Thoracic aorta (tissue), 2 donors: ENCODE measurements around the gene PXDN. TPM values are rescaled to one million over a fixed set of nuclear protein-coding genes. Genes with fewer than 3 reads are reported as not detected.
"Not testable (repeated sequence)": the region's sequence is repeated elsewhere in the genome, so short reads cannot be mapped to it uniquely, and the experiment has no call there.

ENCODE experiments used
- ATAC-seq: fragments of 150-250 bp; one replicate; pipeline ENCODE4 v1.8.0; 2017; ENCODE audit warnings: low read depth; ENCODE audit not compliant: insufficient number of reproducible peaks, low FRiP score
- DNase-seq: peaks from one replicate; pipeline ENCODE4 v3.0.0-alpha.2; 2020; ENCODE audit warnings: low spot score
- H3K27ac ChIP-seq, 2 donors: fragments of 200-600 bp; sonication (generic); 1 replicate in 1 of 2; 2 replicates in 1 of 2; pipeline ENCODE4 v1.5.1; 2016; ENCODE audit warnings: mild to moderate bottlenecking in 2 of 2, moderate library complexity in 2 of 2
- H3K27me3 ChIP-seq: fragments of 200-600 bp; sonication (generic); replicated peaks from 2 replicates; pipeline ENCODE4 v1.6.0; 2016; ENCODE audit warnings: mild to moderate bottlenecking; ENCODE audit not compliant: insufficient read depth
- H3K36me3 ChIP-seq: fragments of 200-600 bp; sonication (generic); one replicate; pipeline ENCODE4 v1.5.1; 2016
- H3K4me1 ChIP-seq, 2 donors: fragments of 200-600 bp; sonication (generic); 1 replicate in 1 of 2; 2 replicates in 1 of 2; pipeline versions ENCODE4 v1.5.1 to v1.6.0; 2016; ENCODE audit warnings: low read depth in 2 of 2, mild to moderate bottlenecking in 1 of 2; ENCODE audit not compliant: control insufficient read depth in 1 of 2
- H3K4me3 ChIP-seq: fragments of 200-600 bp; sonication (generic); 2 replicates; pipeline ENCODE4 v1.5.1; 2016; ENCODE audit warnings: mild to moderate bottlenecking
- H3K9me3 ChIP-seq: fragments of 200-600 bp; sonication (generic); 2 replicates; pipeline ENCODE4 v1.5.1; 2016
- total RNA-seq, 2 donors: library from RNA; depleted of rRNA; stranded (reverse); fragments of >200 nt; gene quantifications; one replicate each; pipeline versions ENCODE4 v1.1.0 to v1.2.3, GENCODE V29; 2016
- TF ChIP-seq, protein P1 (sequence below): fragments of 200-600 bp; sonication (generic); IDR thresholded peaks from one replicate; pipeline ENCODE4 v1.5.1; 2019; ENCODE audit warnings: antibody characterized with exemption

The PXDN gene
- total RNA-seq, 2 donors from 2014 or later = 97.5 to 114 TPM

DNA sequence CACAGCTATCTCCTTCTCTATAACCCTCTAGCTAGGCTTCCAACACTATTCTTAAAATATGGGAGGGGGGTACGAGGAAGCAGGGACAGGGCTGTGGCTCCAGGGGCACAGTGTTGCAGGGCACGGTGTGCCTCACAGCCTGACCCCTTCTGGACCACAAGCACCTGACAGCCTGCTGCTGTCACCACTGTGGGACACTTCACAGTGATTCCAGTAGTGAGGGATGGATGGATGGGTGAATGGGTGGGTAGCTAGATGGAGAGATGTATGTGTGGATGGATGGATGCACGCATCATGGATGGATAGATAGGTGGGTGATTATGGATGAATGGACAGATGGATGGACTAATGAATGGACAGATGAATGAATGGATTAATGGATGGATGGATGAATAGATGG lies 21.6 kb downstream of the PXDN start:
- TF ChIP-seq, protein P1, sequence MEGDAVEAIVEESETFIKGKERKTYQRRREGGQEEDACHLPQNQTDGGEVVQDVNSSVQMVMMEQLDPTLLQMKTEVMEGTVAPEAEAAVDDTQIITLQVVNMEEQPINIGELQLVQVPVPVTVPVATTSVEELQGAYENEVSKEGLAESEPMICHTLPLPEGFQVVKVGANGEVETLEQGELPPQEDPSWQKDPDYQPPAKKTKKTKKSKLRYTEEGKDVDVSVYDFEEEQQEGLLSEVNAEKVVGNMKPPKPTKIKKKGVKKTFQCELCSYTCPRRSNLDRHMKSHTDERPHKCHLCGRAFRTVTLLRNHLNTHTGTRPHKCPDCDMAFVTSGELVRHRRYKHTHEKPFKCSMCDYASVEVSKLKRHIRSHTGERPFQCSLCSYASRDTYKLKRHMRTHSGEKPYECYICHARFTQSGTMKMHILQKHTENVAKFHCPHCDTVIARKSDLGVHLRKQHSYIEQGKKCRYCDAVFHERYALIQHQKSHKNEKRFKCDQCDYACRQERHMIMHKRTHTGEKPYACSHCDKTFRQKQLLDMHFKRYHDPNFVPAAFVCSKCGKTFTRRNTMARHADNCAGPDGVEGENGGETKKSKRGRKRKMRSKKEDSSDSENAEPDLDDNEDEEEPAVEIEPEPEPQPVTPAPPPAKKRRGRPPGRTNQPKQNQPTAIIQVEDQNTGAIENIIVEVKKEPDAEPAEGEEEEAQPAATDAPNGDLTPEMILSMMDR = no peak
- no peak overlapping the region for H3K4me3 ChIP-seq
- ATAC-seq = no peak
- no peaks in the 10 kb centered on the region for H3K36me3 ChIP-seq
- H3K27ac ChIP-seq = peak overlapping the region; percentile 76 to 89
- H3K27me3 ChIP-seq = no peaks in the 10 kb centered on the region
- H3K9me3 ChIP-seq = no peaks in the 10 kb centered on the region
- H3K4me1 ChIP-seq = peaks cover 20 to 52% of the 10 kb centered on the region in 2 donors
- no peak for DNase-seq

DNA sequence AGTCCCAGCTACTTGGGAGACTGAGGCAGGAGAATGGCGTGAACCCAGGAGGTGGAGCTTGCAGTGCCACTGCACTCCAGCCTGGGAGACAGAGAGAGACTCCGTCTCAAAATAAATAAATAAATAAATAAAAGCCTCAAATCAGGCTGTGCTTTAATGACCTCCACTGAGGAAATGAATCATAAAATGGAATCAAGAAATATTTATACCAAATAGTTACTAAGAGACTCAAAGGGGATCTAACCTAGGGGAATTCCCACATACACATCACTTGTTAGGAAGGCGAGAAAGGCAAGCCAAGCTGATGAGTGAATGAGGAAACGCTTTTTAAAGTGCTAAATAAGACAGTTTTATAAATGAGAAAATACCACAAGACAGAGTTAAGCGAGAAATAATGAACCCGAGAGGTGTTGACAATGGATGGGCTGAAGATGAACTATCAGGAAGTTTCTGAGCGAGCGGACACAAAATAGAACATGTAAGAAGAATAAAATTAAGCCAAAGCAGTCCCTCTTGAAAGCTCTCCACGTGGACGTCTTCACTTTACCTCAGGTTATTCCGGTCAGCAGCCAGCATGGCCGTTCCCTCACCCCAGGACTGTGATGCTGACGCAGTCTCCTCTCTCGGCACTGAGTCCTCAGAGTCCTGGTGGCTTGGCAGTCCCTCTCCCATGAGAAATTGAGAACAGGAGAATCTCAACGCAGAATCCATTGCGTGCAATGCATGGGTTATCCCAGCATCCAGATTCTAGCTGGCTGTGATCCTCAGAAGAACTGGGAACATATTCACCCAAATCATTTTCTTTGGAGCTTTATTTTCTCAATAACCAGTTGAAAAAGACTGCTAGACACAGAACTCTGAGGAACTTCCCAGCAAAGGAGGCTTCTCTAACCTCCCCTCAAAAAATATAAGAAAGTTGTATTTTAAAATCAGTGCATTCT lies 22.3 kb downstream of the PXDN start:
- DNase-seq (no peak), ATAC-seq (peak; percentile 74)
- TF ChIP-seq, protein P1 = no peak
- peak overlapping the region; percentile 41 for H3K4me3 ChIP-seq
- H3K9me3 ChIP-seq = no peaks in the 10 kb centered on the region
- H3K4me1 ChIP-seq = peaks cover 20 to 53% of the 10 kb centered on the region in 2 donors
- H3K36me3 ChIP-seq = no peaks in the 10 kb centered on the region
- H3K27me3 ChIP-seq = no peaks in the 10 kb centered on the region
- peak overlapping the region; percentile 76 to 89 for H3K27ac ChIP-seq

DNA sequence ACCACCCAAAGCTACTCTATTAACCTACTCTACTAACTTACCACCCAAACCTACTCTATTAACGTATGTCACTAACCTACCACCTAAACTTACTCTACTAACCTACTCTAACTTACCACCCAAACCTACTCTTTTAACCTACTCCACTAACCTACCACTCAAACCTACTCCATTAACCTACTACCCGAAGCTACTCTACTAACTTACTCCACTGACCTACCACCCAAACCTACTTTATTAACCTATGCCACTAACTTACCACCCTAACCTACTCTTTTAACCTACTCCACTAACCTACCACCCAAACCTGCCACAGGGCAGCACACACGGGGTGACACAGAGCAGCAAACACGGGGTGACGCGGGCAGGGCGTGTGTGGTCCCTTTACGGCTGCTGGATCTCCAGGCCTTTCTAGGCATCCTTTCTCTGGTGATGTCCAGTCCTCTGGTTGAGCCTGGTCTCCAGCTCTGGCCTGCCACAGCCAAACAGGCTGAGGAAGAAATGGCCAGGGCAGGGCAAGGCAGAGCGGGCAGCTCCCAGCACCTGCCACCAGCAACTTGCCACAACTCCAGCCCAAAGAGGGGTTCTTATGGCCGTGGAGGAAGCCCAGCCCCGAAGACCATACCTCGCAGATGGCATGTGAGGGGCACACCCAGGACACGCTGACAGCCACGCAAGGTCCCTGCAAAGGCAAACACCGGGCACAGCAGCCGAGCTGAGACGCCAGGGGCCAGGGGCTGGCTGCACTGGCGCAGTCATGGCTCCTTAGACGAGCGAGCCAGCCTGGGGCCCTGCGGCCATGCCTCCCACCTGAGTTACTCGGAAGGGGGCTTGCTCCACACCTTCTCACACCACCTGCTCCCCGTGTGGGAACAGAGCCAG lies 25.7 kb downstream of the PXDN start:
- peaks cover 37 to 80% of the 10 kb centered on the region in 2 donors for H3K4me1 ChIP-seq
- no peak overlapping the region for H3K4me3 ChIP-seq
- no peak overlapping the region for H3K27ac ChIP-seq
- TF ChIP-seq, protein P1 = no peak
- DNase-seq = no peak
- no peak for ATAC-seq
- no peaks in the 10 kb centered on the region for H3K9me3 ChIP-seq
- H3K27me3 ChIP-seq = no peaks in the 10 kb centered on the region
- no peaks in the 10 kb centered on the region for H3K36me3 ChIP-seq

DNA sequence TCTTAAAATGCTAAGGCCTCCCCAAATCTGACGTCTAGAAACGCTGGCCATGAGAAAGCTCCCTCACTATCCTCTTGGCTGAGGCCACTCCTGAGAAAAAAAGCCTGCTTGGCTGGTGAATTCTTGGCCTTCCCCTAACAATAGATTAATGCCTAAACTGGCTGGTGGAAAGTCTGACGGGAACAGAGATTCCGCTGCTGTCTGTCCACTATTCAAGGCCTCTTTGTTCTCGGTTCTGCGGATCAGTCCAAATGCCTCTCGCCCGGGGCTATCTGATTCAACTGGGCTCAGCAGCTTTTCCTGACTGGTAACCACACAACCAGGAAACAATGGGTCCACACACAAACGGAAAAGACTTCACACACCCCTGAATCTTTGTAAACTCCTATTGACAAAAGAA lies 27.2 kb downstream of the PXDN start:
- ATAC-seq (no peak), DNase-seq (no peak)
- Histone ChIP-seq H3K27me3 (no peaks in the 10 kb centered on the region), H3K36me3 (no peaks in the 10 kb centered on the region), H3K4me1 (peaks cover 41 to 83% of the 10 kb centered on the region in 2 donors), H3K9me3 (no peaks in the 10 kb centered on the region), H3K27ac (peak overlapping the region; percentile 55 to 60), H3K4me3 (no peak overlapping the region)
- TF ChIP-seq, protein P1 = no peak

DNA sequence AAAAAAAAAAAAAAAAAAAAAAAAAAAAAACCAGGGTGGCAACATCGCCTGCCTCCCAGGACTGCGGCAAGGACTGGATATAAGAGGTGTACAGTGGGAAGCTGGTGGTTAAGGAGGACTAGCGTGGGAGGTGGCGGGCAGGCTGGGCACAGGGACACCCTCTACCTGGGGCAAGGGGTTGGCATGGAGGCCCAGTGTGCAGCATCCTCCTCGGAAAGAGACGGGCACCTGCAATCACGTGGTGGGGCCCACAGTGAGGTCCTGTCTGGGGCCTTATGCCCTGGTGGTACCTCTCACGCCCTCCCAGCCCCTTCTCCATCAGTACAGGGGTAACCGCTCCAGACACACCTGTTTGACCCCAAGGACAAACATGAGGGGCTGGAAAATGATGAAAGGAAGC lies 27.9 kb downstream of the PXDN start:
- Histone ChIP-seq H3K4me3 (no peak overlapping the region), H3K9me3 (no peaks in the 10 kb centered on the region), H3K27me3 (no peaks in the 10 kb centered on the region), H3K36me3 (no peaks in the 10 kb centered on the region), H3K4me1 (peaks cover 34 to 82% of the 10 kb centered on the region in 2 donors), H3K27ac (peak overlapping the region; percentile 55 to 60)
- ATAC-seq (no peak), DNase-seq (no peak)
- TF ChIP-seq, protein P1 = no peak

DNA sequence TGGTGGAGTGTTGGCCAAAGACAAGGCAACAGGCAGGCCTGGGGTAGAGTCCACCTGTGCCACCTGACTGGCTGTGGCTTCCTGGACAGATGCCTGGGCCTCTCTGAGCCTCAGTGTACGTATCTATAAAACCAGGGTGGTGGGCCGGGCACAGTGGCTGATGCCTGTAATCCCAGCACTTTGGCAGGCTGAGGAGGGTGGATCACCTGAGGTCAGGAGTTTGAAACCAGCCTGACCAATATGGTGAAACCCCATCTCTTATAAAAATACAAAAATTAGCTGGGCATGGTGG lies 28.4 kb downstream of the PXDN start:
- H3K27ac ChIP-seq = peak overlapping the region; percentile 55 to 71
- not testable (repeated sequence) for H3K4me3 ChIP-seq, H3K9me3 ChIP-seq, DNase-seq, H3K36me3 ChIP-seq, H3K27me3 ChIP-seq, ATAC-seq
- H3K4me1 ChIP-seq = peaks cover 29 to 77% of the 10 kb centered on the region in 2 donors
